Measurements from ENCODE around the gene APBB1. TPM values are rescaled to one million over a fixed set of nuclear protein-coding genes. Genes with fewer than 3 reads are reported as not detected.

The APBB1 gene
- total RNA-seq, 2 donors from 2014 or later, result 79.8 to 80.9 TPM

DNA sequence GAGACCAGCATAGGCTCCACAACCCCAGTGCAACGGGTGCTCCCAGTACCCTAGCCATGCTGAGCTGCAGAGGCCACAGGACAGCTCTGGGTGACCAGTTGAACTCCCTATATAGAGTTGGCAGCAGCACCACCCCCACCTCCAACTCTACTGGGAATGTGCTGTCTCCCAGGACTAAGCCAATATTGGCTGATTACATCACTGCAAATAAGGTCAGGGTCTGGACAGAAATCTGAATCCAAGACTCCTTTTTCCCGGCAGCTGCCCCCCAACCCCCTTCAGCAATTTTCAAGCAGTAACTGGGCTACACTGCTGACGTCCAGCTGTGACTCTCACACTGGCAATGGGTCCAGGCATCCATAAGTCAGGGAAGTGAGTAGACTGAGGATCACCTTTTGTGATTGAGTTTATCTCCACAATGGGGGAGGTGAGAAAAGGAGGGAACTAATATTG, 22.0 kb upstream of the APBB1 start, which contains the start of gene HPX:
HPX (minus strand) TSS at position 82 of the 453 bp plus-strand sequence; CDS start at position 58, 24 bp downstream.
- no peaks in the 10 kb centered on the region for H3K9me3 ChIP-seq
- TF ChIP-seq, protein P1, sequence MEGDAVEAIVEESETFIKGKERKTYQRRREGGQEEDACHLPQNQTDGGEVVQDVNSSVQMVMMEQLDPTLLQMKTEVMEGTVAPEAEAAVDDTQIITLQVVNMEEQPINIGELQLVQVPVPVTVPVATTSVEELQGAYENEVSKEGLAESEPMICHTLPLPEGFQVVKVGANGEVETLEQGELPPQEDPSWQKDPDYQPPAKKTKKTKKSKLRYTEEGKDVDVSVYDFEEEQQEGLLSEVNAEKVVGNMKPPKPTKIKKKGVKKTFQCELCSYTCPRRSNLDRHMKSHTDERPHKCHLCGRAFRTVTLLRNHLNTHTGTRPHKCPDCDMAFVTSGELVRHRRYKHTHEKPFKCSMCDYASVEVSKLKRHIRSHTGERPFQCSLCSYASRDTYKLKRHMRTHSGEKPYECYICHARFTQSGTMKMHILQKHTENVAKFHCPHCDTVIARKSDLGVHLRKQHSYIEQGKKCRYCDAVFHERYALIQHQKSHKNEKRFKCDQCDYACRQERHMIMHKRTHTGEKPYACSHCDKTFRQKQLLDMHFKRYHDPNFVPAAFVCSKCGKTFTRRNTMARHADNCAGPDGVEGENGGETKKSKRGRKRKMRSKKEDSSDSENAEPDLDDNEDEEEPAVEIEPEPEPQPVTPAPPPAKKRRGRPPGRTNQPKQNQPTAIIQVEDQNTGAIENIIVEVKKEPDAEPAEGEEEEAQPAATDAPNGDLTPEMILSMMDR (IDR thresholded peaks at IDR 0.05), result no peak

GRCh38 chr11:6438979-6439571, 20.2 kb upstream of the APBB1 start:
- TF ChIP-seq, protein P1 (IDR thresholded peaks at IDR 0.05), result peak; percentile 49 to 75
- H3K36me3 ChIP-seq, result no peaks in the 10 kb centered on the region
- no peak for DNase-seq (ENCODE audit: low spot score)

More for the DNA sequence above, 22.0 kb upstream of the APBB1 start, which contains the start of gene HPX:
- no peak for DNase-seq (ENCODE audit: low spot score)
- H3K27me3 ChIP-seq, result no peaks in the 10 kb centered on the region
- no peak within 1 kb of the TSS for H3K27ac ChIP-seq
- no peaks in the 10 kb centered on the region for H3K4me1 ChIP-seq
- H3K36me3 ChIP-seq, result no peaks in the 10 kb centered on the region
- H3K4me3 ChIP-seq, result no peak within 1 kb of the TSS

DNA sequence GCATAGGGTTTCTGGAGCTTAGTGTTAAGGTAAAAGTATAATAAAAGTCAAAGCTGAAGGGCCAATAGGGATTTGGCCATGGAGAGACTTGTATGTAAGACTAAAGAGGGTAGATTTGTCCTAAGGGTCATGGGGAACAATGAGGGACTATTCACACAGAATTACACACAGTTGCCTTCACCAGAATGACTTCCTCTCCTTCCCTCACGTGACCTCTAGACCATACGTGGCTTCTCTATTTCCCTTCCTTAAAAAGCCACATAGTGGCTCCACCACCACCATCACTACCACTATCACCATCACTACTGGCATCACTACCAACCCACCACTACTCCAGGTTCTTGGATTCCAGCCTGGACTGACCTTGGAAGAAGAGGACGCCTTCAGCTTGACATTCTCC, 19.1 kb upstream of the APBB1 start:
- TF ChIP-seq, protein P1 (IDR thresholded peaks at IDR 0.05), result no peak
- Histone ChIP-seq H3K27me3 (no peaks in the 10 kb centered on the region), H3K4me1 (no peaks in the 10 kb centered on the region), H3K4me3 (no peak overlapping the region), H3K27ac (no peak overlapping the region), H3K36me3 (no peaks in the 10 kb centered on the region), H3K9me3 (no peaks in the 10 kb centered on the region)
- no peak for DNase-seq (ENCODE audit: low spot score)

More at GRCh38 chr11:6438979-6439571, 20.2 kb upstream of the APBB1 start:
- no peaks in the 10 kb centered on the region for H3K9me3 ChIP-seq
- no peak overlapping the region for H3K27ac ChIP-seq
- no peaks in the 10 kb centered on the region for H3K27me3 ChIP-seq
- no peaks in the 10 kb centered on the region for H3K4me1 ChIP-seq
- H3K4me3 ChIP-seq, result no peak overlapping the region

GRCh38 chr11:6437423-6437822, 18.5 kb upstream of the APBB1 start:
- no peaks in the 10 kb centered on the region for H3K36me3 ChIP-seq
- H3K4me1 ChIP-seq, result no peaks in the 10 kb centered on the region
- TF ChIP-seq, protein P1 (IDR thresholded peaks at IDR 0.05), result no peak
- H3K27me3 ChIP-seq, result no peaks in the 10 kb centered on the region
- no peak for DNase-seq (ENCODE audit: low spot score)
- no peak overlapping the region for H3K27ac ChIP-seq
- no peaks in the 10 kb centered on the region for H3K9me3 ChIP-seq
- H3K4me3 ChIP-seq, result no peak overlapping the region

- H3K9me3 ChIP-seq, result no peaks in the 10 kb centered on the region
- no peak overlapping the region for H3K4me3 ChIP-seq
- H3K36me3 ChIP-seq, result no peaks in the 10 kb centered on the region
- no peak for DNase-seq (ENCODE audit: low spot score)
- no peaks in the 10 kb centered on the region for H3K4me1 ChIP-seq
- no peaks in the 10 kb centered on the region for H3K27me3 ChIP-seq
- TF ChIP-seq, protein P1 (IDR thresholded peaks at IDR 0.05), result no peak
- no peak overlapping the region for H3K27ac ChIP-seq
Measured at GRCh38 chr11:6433998-6434660, 15.2 kb upstream of the APBB1 start.

All from right atrium auricular region (tissue), 2 donors.